NCI-H1930 (cell line): ENCODE data around the gene CREB3L2.

Experiments used
- DNase-seq, 2 experiments: peaks; one replicate each; lab custom pipeline; 2025; lab: John Stamatoyannopoulos, UW

CREB3L2 gene

DNA sequence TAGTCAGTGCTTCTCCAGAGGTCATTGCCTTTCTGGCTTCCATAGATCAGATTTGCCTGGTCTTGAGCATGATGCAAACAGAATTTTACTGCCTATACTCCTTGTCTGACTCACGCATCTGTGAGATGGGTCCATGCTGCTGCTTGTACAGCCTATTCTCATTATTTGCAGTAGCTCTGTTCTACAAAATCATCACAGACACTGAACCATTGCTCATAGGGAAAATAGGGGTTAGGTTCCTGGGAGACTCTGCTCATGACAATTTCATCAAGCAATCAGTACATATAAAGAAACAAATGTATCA, 7.4 kb upstream of the CREB3L2 start:
- DNase-seq: no peak

DNA sequence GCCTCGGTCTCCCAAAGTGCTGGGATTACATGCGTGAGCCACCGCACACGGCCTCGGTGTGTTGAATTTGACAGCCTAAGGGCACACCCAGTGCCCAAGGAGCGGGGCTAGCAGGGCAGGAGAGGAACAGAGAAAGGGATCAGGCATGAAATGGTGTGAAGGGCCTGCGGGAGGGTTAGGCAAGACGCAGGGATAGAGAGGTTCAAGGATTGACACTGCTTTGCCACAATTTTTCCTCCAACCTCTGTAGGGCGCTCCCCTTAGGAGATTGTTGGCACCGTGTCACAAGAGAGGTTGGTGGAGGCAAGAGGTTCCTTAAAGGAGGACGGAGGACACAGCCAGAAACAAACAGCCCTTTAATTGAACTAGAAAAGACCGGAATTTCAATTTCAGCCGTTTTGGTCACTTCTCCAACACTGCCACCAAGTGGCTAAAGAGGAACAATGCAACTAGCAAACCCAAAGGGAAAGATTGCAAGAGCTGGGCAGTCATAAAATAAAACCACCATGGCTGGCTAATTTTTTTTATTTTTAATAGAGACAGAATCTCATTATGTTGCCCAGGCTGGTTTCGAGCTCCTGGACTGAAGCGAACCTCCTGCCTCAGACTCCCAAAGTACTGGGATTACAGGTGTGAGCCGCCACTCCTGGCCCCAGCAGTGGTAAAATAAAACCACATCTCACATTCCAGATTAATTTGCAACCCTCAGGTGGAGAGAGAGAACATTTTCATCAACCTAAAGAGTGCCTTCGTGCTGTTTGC, 6.9 kb upstream of the CREB3L2 start:
- peak in 1 of 2 experiments; percentile 47 for DNase-seq

DNA sequence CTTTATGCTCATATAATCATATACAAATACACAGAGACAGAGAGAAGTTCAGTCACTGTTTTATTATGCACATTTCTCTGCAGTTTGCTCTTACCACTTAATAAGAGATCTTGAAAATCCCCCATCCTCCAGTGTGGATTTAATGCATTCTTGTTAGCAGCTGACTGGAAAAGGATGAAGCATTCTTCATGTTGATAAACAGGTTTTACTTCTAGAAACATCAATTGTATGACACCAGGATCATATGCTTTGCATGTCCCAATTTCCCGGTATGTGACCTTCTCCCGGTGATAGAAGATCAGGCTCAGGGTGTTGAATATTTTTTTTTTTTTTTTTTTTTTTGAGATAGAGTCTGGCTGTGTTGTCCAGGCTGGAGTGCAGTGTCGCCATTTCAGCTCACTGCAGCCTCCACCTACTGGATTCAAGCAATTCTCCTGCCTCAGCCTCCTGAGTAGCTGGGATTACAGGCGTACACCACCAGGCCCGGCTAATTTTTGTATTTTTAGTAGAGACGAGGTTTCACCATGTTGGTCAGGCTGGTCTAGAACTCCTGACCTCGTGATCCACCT, 6.2 kb upstream of the CREB3L2 start:
- no peak for DNase-seq

DNA sequence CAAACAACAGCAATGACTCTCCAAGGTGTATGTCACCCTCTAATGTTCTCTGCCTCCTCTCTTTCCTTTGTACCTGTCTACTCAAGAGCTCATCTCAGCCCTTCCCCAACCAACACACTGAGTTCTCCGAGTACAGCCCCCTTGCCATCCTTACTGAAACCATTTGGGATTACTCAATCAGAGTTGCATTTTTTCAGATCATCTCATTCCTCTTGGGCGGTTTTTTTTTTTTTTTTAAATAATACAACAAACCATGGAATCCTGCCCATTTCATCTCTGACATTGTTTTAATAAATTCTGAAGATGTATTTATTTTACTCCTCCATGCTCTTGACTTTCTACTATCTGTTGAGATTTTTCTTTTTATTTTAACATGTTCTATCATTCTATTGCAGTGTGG, 4.2 kb upstream of the CREB3L2 start:
- DNase-seq: no peak

- no peak for DNase-seq
Observed at GRCh38 chr7:138004936-138005335, 3.0 kb upstream of the CREB3L2 start.

- DNase-seq: no peak
Observed at GRCh38 chr7:138004046-138004445, 2.2 kb upstream of the CREB3L2 start.

DNA sequence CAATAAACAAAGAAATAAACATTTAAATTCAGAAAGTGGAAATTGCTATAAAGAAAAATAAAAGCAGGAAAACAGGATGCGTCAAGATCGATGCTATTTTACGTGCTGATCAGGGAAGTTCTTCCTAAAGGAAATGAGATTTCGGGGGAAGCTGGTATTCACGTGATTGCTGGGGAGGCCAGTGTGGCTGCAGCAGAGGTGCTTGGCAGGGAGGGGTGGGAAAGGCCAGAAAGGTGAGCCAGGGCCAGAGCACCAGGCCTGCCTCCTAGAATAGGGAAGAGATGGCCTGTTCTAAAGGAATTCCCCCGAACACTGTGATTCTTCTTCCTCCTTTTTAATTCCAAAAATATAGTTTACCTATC, 923 bp upstream of the CREB3L2 start:
- no peak for DNase-seq

DNA sequence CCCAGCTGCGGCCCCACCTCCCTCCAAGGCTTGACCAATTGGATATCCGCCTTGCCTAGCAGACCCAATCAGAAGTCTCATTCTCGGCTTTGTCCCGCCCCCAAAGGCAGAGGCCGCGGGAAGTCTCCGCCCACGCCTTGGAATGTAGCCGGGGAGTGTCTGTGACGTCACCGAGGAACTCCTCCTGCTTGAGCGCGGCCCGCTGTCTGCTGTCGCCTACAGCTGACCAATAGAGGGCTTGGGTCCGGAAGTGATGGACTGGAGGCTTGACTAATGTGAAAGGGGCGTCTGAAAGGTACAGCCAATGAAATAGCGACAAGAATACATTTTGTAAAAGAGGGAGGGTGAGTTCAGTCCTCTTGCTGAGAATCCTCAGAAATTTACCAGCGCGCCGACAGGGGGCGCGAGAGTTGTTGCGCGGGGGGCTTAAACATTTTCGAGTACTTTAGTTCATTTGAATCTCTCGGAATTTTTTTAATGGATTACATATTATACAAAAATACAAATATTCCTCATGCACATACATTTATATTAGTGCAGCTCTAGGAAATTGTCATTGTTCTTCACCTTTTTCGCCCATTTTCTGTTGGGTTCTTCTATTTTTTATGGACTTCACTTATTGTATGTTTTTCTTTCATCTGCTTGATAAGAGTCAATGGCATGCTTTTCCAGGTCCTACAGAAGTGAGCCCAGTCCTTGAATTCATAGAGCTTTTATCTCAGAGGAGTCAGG, 376 bp upstream of the CREB3L2 start:
- DNase-seq: peak; percentile 99

DNA sequence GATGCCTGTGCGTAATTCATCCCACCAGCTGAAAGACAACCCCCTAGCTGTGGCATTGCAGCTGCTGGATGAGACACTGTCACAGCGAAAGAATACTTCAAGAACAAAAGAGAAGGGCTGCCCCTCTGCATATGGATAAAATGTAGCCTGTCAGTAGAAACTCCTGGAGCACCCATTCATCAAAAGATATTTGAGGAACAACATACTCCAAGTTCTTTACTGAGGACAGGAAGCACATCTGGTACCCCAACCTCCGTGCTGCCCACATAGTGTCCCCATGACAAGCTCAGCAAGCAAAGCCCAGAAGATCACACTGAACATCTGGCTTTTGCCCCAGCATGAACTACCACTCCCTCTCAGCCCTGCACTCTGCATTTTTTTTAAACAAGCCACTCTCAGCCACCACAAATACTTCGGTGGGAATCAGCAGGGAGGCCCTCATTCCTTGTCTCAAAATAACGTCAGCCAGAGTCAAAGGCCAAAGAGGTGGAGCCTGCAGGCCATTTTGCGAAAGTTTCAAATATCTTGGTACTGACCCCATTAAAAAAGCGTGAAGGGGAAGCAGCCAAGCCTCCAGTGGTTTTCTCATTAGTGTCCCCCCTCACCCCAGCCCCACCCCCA, 1.7 kb downstream of the CREB3L2 start:
- DNase-seq: no peak

DNA sequence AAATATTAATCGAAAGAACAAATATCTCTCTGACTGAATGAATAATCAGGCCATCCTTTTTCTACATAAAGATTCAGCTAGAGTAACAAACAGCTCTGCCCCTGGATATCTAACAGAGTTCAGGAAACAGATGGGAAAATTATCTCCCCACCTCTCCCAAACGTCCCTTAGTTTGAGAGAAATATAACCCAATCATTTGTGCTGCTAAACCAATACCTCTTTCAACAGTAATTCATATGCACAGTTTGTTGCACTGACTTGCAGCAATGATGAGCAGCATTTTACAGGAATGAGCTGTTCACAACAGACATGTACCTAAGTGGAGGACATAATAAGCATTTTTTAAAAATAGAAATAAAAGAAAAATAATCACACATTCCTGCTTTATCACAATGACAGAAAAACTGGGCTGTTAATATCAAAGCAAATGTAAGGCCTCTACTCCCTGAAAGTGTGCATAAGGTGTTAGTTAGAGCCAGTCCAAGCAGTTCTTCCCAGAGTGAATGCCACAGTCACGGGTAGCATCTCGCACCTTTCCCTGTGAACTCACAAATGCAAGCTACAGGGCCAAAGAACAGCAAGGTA, 2.3 kb downstream of the CREB3L2 start:
- DNase-seq: no peak

- no peak for DNase-seq
Observed at GRCh38 chr7:137998250-137998649, 3.6 kb downstream of the CREB3L2 start.

- no peak for DNase-seq
Observed at GRCh38 chr7:137996871-137997270, 5.0 kb downstream of the CREB3L2 start.

GRCh38 chr7:137996386-137996851, 5.5 kb downstream of the CREB3L2 start:
- no peak for DNase-seq

DNA sequence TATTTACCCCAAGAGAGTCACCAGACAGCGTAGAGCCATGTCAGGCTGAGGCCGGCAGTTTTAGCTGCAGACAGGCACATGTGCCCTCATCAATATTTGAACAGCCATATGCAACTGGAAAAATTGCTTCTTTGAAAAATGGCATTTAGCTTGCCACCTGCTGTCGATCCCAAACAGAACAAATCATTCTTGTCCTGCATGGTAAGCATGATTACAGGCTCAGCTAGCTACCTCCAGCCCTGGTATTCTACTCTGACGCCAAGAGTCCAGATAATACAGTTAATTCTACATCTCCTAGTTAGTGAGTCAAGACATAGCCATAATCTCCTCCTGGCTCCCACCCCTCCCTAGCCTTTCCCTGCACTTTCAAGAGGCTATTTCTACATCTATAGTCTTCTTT, 7.7 kb downstream of the CREB3L2 start:
- no peak for DNase-seq

GRCh38 chr7:137993395-137993743, 8.5 kb downstream of the CREB3L2 start:
- DNase-seq: no peak

DNA sequence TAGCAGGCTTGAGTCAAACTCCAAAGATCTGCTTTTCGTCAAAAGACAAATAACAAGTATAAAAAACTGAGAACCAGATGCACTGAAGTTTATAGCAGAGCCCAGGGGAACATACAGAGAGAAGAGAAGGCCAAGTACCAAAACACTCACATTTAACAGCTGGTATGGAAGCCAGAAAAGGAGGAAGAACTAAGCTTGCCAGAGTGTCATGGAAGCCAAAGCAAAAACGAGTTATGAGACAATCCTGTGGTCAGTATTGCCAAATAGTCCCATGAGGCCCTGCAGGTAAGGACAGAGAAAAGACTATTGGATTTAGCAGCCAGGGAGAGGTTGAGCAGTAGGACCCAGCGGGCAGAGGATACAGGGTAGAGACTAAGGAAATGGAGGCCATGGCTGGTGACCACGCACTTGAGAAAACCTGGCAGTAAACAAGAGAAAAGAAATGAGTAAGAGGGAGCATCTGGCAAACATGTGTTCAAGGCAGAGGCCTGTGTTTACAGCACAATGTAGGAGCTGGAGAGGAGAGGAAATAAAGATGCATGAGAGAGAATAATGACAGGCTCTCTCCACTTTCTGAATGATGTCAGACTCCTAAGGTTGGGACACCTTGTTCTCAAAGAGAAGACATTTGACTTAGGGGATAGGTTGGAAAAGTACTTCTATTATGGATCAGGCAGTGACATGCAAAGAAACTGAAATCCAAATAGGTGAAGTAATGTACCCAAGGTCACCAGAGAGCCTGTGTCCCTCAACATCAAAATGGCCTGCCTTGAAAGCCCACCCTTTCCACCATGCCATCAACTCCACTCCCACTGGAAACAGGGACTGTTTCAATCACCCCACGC, 9.1 kb downstream of the CREB3L2 start:
- no peak for DNase-seq

- DNase-seq: no peak
Observed at GRCh38 chr7:137992104-137992549, 9.8 kb downstream of the CREB3L2 start.

GRCh38 chr7:137990251-137990941, 11.5 kb downstream of the CREB3L2 start:
- no peak for DNase-seq

- no peak for DNase-seq
Observed at GRCh38 chr7:137989590-137989989, 12.3 kb downstream of the CREB3L2 start.

GRCh38 chr7:137989094-137989493, 12.8 kb downstream of the CREB3L2 start:
- DNase-seq: no peak

- no peak for DNase-seq
Observed at GRCh38 chr7:137987968-137988367, 13.9 kb downstream of the CREB3L2 start.
